ENCODE results near the gene RPS6KA1. TPM values are rescaled to one million over a fixed set of nuclear protein-coding genes. Genes with fewer than 3 reads are reported as not detected.

Gene RPS6KA1
- total and polyA plus RNA-seq, 2 of the 8 experiments (the other 6 are each of a cell fraction or from before 2014, with no cell fraction given): 44.3 to 55.0 TPM

GRCh38 chr1:26518355-26518754, 11.2 kb upstream of the RPS6KA1 start:
- CTCF ChIA-PET (ENCODE audit: partially characterized antibody): interaction anchor here (0.8 to 1.6 kb wide), 3 partner anchors 14 to 20 kb away, joined by 3 to 4 read pairs (median 4); no protein-coding TSS in a partner anchor
- no peak for FAIRE-seq

More at GRCh38 chr1:26518355-26518754, 11.2 kb upstream of the RPS6KA1 start:
- no peak overlapping the region for H3K27ac ChIP-seq (ENCODE audit: low read depth, low read length)
- no peak overlapping the region for H3K14ac ChIP-seq (ENCODE audit: insufficient read length)
- no peaks in the 10 kb centered on the region for H3K79me2 ChIP-seq (ENCODE audit: control insufficient read depth in 1 of 2, insufficient read depth in 2 of 2, low read length in 2 of 2)
- H2BK12ac ChIP-seq (ENCODE audit: low read depth, low read length): no peak overlapping the region
- H3K36me3 ChIP-seq (ENCODE audit: control insufficient read depth in 2 of 4, insufficient read depth in 4 of 4, low read length in 3 of 4): no peaks in the 10 kb centered on the region
- no peak overlapping the region for H4K91ac ChIP-seq (replicated peaks; ENCODE audit: insufficient read length, low read length)
- H3K27me3 ChIP-seq (replicated peaks in 1 of 4; ENCODE audit: control insufficient read depth in 3 of 4, extremely low read depth in 1 of 4, insufficient read depth in 3 of 4, low read length in 3 of 4): no peaks in the 10 kb centered on the region; a peak in 1 of 7 replicates
- no peak for DNase-seq (ENCODE audit: low read depth in 1 of 2, low spot score in 2 of 2)
- no peak overlapping the region for H3K4me2 ChIP-seq (ENCODE audit: insufficient read depth in 1 of 2, low read depth in 2 of 2, low read length in 2 of 2)
- no peaks in the 10 kb centered on the region for H3K9me3 ChIP-seq (ENCODE audit: insufficient read depth in 2 of 2, low read depth in 1 of 2, low read length in 1 of 2)
- no peak overlapping the region for H3K9ac ChIP-seq (replicated peaks in 1 of 4; ENCODE audit: extremely low read depth in 1 of 4, low read depth in 3 of 4, low read length in 3 of 4)
- H2AFZ ChIP-seq (ENCODE audit: low read length): no peak overlapping the region
- H2BK15ac ChIP-seq (ENCODE audit: low read length): no peak overlapping the region
- no peak overlapping the region for H2BK5ac ChIP-seq (ENCODE audit: low read depth, low read length)
- no peak for TF ChIP-seq GABPA (IDR thresholded peaks at IDR 0.05; ENCODE audit: borderline replicate concordance, insufficient read depth, low read length)
- TF ChIP-seq TEAD4 (IDR thresholded peaks at IDR 0.05; ENCODE audit: low read depth, low read length): no peak
- no peak for TF ChIP-seq ZNF274 (IDR thresholded peaks at IDR 0.05; ENCODE audit: borderline replicate concordance, extremely low read depth, low read length)
- TF ChIP-seq TAF1 (IDR thresholded peaks at IDR 0.05; ENCODE audit: low read depth, low read length): no peak
- TF ChIP-seq JUND (IDR thresholded peaks at IDR 0.05; ENCODE audit: low read length): no peak
- no peak for TF ChIP-seq TCF12 (IDR thresholded peaks at IDR 0.05; ENCODE audit: low read depth, low read length)
- no peak for TF ChIP-seq SP2 (IDR thresholded peaks at IDR 0.05; ENCODE audit: low read length)
- TF ChIP-seq RFX5 (IDR thresholded peaks at IDR 0.05; ENCODE audit: borderline replicate concordance, low read depth, low read length): no peak
- no peak for TF ChIP-seq TAF7 (optimal IDR thresholded peaks at IDR 0.05; ENCODE audit: borderline replicate concordance, low read depth, low read length)
- TF ChIP-seq RAD21 (IDR thresholded peaks at IDR 0.05 in 1 of 2, conservative IDR thresholded peaks at IDR 0.05 in 1 of 2; ENCODE audit: low read depth in 2 of 2, low read length in 2 of 2): no peak
- no peak for TF ChIP-seq SP1 (IDR thresholded peaks at IDR 0.05; ENCODE audit: low read depth, low read length)
- TF ChIP-seq SIRT6 (IDR thresholded peaks at IDR 0.05; ENCODE audit: low read length): no peak
- H3K4me3 ChIP-seq (ENCODE audit: extremely low read depth in 1 of 4, insufficient read depth in 2 of 4, low read depth in 3 of 4, low read length in 4 of 4): no peak overlapping the region
- no peak overlapping the region for H3K4ac ChIP-seq (replicated peaks; ENCODE audit: insufficient read length, low read depth, low read length)
- peaks cover 0 to 3% (median 0%) of the 10 kb centered on the region in 4 experiments; a peak in 1 of 7 replicates for H3K4me1 ChIP-seq (replicated peaks in 1 of 4; ENCODE audit: control insufficient read depth in 3 of 4, insufficient read depth in 4 of 4, low read length in 3 of 4)
- H3K23ac ChIP-seq (ENCODE audit: insufficient read length): no peak overlapping the region
- H2AK5ac ChIP-seq (ENCODE audit: low read depth, low read length): no peak overlapping the region
- H2BK120ac ChIP-seq (replicated peaks; ENCODE audit: low read depth, low read length): no peak overlapping the region
- POLR2A ChIA-PET (ENCODE audit: partially characterized antibody): interaction anchor here (1.3 to 2.5 kb wide), 3 partner anchors 10 to 100 kb away, joined by 3 to 19 read pairs (median 8); partner anchors contain the start of gene RPS6KA1
- no peak overlapping the region for H3K18ac ChIP-seq (ENCODE audit: extremely low read depth, low read length)
- H3K79me1 ChIP-seq (ENCODE audit: low read depth, low read length): no peaks in the 10 kb centered on the region
- no peak overlapping the region for H4K8ac ChIP-seq (ENCODE audit: extremely low read depth, insufficient read depth, low read length)
- no peak overlapping the region for H4K5ac ChIP-seq (ENCODE audit: insufficient read length, low read depth, low read length)
- H3K56ac ChIP-seq (replicated peaks; ENCODE audit: insufficient read length, low read depth, low read length): no peak overlapping the region
- H3K23me2 ChIP-seq (ENCODE audit: low read depth, low read length): no peaks in the 10 kb centered on the region
- H4K20me1 ChIP-seq (replicated peaks in 1 of 2; ENCODE audit: control insufficient read depth in 1 of 2, insufficient read depth in 2 of 2, low read length in 2 of 2): no peaks in the 10 kb centered on the region
- no peak overlapping the region for H2BK20ac ChIP-seq (ENCODE audit: low read length)
- WGBS, 2 experiments (ENCODE audit: extremely low coverage in 1 of 2, insufficient coverage in 1 of 2, insufficient read length in 1 of 2, insufficient replicate concordance in 2 of 2, low coverage in 1 of 2, low lambda C conversion rate in 2 of 2, missing lambda C conversion rate in 1 of 2): 90% methylated on average over 6 of the region's 6 CpGs; no CpG with 5 or more reads in 1 of the 2 experiments

Data from H1 (cell line).